Stimulated activated CD4-positive, alpha-beta T cell treated with anti-CD3 and anti-CD28 coated beads, Interleukin-15, amount 100 ng/mL, for 48 hours (primary cell): ENCODE data around the gene FAM110A.
"Not testable (repeated sequence)": the region's sequence is repeated elsewhere in the genome, so short reads cannot be mapped to it uniquely, and the experiment has no call there.

Experiments used
- DNase-seq, 2 donors: peaks; one replicate each; pipeline ENCODE4 v3.0.0-alpha.2; 2020; ENCODE audit warnings: low read depth in 2 of 2

FAM110A gene

DNA sequence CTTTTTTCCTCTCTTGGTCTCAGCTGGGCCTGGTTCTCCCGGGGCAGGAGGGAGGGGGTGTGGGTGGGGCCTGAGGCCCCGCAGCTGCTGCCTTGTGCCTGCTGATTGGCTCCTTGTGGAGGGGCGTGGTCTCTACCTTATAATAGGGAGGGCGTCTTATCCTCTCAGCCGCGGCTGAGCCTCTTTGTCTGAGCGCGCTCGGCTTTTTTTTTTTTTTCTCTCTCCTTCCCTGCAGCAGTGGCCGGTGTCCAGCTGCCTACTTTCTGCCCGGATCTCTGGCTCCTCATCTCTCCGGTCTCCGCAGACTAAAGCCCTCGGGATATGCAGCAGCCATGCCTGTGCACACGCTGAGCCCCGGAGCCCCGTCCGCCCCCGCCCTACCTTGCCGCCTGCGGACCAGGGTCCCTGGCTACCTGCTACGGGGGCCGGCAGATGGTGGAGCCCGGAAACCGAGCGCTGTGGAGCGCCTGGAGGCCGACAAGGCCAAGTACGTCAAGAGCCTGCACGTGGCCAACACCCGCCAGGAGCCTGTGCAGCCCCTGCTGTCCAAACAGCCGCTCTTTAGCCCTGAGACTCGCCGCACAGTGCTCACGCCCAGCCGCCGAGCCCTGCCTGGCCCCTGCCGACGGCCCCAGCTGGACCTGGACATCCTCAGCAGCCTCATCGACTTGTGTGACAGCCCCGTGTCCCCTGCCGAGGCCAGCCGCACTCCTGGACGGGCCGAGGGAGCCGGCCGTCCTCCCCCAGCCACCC, 11.1 kb downstream of the FAM110A start:
- DNase-seq = peak; percentile 80 to 82

GRCh38 chr20:845226-845868, 11.8 kb downstream of the FAM110A start:
- no peak for DNase-seq

- DNase-seq = no peak
These were observed 12.7 kb downstream of the FAM110A start for GRCh38 chr20:845941-846893.

DNA sequence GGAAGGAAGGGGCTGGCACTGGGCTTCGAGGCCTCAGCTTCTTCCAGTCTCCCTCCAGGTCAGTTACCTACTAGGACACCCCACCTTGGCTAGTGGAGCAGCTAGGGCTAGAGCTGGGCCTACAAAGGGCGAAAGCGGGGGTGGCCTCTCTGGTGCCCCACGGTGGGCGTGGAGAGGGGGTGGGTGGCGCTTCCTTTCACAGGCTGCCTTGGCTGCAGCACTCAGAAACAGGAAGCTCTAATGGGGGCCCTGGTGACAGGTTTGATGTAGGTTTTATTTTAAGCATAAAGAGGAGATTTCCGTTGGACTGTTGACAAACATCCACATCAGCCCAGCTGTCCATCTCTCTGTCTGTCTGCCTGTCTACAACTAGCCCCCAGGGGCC, 13.4 kb downstream of the FAM110A start:
- no peak for DNase-seq

- no peak for DNase-seq
These were observed 14.7 kb downstream of the FAM110A start for GRCh38 chr20:848193-848592.

GRCh38 chr20:848731-849130, 15.2 kb downstream of the FAM110A start:
- DNase-seq = not testable (repeated sequence)

DNA sequence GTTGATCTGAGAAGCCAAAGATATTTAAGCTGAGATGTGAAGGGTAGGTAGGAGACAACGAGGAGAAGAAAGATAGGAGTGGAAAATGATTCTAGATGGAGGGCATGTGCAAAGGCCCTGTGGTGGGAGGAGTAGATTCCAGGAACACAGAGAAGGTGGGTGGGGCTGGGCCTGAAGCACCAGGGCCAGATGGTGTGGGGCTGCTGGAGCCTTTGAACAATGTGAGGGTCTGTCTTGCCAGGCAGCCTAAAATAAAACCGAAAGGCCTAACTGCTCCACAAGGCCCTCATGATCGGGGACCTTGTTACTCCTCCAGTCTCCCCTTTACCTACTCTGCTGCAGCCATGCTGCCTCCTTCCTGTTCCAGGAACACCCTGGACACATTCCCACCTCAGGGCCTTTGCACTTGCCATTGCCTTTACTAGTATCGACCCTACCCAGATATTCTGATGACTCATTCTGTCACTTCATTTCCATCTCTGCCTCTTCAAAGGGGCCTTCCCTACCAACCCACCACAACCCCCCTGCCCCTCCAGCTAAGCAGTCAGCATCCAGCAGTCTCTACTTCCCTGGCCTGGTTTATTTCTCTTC, 20.0 kb downstream of the FAM110A start:
- DNase-seq = no peak

DNA sequence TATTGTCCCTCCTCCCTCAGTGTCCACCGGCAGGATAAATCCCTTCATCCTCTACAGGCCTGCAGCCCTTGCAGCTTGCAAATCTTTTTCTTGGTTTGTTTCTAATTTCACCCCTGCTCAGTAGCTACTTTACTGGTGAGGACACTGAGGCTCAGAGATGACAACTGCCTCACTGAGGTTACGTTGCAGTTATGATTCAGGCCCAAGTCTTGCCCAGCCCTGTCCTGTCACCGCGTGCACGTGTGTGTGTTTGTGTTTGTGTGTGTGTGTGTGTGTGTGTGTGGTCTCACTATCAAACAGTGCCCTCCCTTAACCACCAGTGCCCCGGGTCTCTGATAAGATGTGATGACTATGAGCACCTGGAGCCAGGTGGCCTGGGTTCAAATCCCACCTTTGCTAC, 21.1 kb downstream of the FAM110A start:
- no peak for DNase-seq

DNA sequence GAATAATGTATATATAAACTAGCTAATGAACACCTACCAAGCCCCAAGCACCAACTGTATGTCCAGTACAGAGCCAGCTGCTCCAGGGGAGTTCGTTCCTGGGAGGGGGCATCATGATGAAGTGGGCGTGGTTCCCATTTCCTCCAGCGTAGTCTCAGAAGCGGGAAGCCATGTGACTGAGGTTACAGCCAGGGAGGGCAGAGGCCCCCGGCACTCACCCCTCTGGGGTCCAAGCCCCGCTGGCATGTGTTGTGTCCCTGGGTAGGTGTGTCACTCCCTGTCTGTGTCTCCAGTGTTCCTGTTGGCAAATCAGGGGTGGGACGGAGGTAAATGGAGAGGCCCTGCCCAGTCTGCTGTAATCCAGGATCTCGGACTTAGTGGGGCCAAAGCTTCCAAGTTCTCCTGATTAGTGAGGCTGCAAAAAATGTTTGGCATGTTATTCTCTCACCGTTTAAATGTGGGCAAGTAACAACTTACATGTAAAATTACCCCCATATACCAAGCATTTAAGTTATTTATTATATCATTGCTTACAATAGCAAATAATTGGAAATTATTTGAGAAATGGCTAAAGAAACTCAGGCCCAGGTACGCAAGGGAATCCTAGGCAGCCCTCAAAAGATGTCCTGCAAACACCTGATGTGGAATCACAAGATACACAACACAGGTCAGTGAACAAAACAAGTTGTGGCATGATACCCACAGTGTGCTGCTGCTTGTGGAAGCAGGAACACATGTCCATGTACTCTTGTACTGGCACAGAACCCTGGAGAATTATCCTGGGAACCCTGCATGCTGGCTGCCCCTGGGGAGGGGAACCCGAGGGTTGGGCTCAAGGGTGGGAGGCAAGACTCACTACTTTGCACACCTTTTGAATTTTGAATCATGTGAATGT, 22.2 kb downstream of the FAM110A start:
- DNase-seq = no peak

DNA sequence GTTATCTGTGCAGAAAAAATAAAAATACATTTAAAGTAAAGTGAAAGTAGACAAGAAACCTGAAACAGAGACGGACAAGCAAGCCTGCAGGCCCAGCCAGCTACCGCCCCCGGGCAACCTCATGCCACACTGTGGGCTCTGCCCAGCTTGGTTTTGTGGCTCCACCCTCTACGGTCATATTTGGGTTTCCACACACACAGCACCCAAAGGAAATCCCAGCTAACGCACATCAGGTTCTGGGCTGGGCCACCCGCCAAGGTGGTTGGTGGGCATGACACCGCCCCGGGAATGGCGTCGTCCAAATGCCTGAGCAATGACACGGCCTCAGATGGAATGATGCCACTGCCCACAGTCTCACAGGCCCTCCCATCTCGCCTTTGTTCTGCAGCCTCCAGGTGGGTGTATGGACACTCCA, 22.9 kb downstream of the FAM110A start:
- no peak for DNase-seq

DNA sequence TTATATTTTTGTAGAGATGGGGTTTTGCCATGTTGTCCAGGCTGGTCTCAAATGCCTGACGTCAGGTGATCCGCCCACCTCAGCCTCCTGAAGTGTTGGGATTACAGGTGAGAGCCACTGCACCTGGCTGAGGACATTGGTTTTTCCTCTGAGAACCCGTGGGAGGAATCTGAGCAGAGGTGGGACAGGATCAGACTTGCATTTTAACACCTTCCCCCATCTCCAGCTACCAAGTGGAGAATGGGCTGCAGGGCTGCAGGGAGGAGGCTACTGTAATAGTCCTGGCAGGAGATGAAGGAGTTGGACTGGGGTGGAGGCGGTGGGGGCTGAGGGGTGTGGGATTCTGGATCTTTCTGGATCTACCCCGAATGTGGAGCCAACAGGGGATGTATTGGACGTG, 24.5 kb downstream of the FAM110A start:
- no peak for DNase-seq

DNA sequence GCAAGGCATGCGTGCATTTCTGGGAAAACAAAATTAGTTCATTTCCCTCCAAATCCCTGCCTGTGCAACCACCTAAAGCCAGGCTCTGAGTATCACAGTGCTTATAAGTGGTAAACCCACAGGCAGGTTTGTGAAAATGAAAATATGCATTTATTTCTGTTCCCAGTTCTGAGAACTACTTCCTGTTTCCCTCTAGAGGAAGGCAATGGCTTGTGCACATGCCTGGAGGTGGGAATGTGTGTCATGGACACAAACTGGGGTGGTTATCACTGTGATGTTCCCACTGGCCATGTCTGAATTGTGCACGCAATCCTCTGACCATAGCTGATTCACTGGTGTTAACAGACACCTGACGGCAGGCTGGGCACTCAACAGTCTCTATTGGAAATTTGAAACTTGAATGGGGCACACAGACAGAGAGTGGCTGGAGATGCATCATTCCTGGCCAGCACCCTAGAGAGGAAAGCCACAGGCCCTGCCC, 26.3 kb downstream of the FAM110A start:
- DNase-seq = no peak

DNA sequence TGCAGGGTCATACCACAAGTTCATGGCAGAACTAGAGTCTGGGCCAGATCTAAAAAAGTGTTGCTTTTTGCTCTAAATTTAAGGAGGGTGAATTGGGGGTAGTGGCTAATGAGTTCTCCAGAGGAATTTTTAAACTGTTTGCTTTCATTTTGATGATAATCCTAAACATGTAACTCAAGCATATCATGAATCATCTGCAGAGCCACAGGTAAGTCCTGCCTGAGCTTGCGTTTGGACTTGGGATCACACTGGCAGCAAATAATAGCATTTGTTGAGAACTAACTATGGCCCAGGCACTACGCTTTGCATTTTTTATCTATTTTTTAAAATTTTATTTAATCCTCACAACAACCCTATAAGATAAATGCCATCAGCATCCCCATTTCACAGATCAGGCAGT, 27.4 kb downstream of the FAM110A start:
- no peak for DNase-seq

DNA sequence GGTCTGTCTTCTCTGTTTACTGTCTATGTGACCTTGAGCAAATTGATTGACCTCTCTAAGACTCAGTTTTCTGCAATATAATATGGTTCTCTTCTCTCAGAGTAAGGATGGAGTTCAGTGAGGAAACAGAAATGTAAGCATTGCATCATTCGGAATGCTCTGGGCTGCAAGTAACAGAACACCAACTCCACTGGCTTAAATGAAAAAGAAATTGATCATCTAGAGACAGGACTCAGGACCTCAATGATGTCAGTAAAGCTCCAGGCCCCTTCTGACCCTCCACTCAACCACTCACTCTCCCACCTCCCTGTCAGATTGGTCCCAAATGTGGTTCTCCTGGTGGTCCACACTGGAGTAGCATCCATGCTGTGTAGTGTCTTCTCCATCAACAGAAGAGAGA, 31.9 kb downstream of the FAM110A start:
- DNase-seq = no peak

GRCh38 chr20:868279-868678, 34.8 kb downstream of the FAM110A start:
- no peak for DNase-seq

- DNase-seq = no peak
These were observed 36.1 kb downstream of the FAM110A start for GRCh38 chr20:869606-870005.

GRCh38 chr20:870758-871157, 37.2 kb downstream of the FAM110A start:
- no peak for DNase-seq

DNA sequence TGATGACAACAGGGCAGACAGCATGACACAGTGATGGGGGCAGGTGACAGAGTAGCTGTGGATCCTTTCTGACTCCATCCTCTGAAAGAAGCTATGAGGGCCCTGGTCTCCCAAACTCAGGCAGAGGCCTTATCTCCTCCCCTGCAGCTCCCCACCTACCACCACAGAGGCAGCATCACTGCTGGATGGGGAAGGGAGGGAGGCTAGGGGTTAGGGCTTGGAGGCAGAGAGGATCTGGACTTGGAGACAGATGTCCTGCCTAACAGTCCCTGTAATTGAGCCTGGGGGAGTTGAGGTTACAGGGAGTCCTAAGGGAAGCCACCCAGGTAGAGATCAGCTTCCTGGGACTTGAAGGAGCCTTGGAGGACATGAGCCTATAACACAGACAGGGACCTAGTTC, 37.9 kb downstream of the FAM110A start:
- no peak for DNase-seq

- no peak for DNase-seq
These were observed 38.4 kb downstream of the FAM110A start for GRCh38 chr20:871948-872347.

DNA sequence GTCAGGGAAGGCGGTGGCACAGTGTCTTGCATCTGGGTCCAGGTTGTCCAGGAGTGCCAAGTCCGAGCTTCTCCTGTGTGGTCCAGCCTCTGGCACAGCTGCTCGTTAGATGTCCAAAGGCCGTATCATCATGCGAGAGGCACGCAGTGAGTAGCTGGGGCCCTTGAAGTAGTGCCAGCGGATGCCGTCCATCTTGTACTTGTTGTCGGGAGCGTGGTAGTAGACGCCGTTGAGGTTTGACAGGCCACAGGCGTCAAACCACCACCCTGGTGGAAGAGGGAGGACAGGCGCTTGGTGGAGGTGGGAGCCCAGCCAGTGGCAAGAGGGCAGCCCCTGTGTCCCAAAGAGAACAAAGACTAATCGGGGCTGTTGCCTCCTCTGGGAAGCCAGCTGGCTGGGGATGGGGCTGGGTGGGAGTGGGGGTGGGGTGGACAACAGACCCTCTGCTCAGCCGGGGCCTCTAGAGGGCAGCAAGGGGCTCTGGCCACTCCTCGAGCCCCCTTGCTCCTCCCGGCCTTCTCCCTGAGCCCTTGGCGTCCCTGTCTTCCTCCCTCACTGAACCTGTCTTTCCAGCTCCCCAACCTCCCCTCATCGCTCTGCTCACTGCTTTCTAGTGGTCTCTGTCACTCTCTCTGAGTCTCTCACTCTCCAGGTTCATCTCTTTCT, 39.5 kb downstream of the FAM110A start:
- no peak for DNase-seq
